ENCODE measurements around the gene CREB5. TPM values are rescaled to one million over a fixed set of nuclear protein-coding genes. Genes with fewer than 3 reads are reported as not detected.
A peak's percentile ranks its signal among the peaks of the same experiment; 100 is the strongest.

CREB5 gene
- total RNA-seq, 8 experiments from 2014 or later: 3.9 to 36.6 (median 12.8) TPM

- H3K27ac ChIP-seq: no peak overlapping the region
- WGBS, 10 experiments: 25 to 100% (median 71%) methylated on average over 1 to 3 of the region's 3 CpGs; no CpG with 5 or more reads in 1 of the 10 experiments
- H3K4me3 ChIP-seq: no peak overlapping the region
- peaks cover 19 to 29% of the 10 kb centered on the region in 2 donors for H3K4me1 ChIP-seq (replicated peaks in 1 of 2)
- ATAC-seq (replicated peaks in 6 of 8): no peak
- in situ Hi-C loops (cut with MboI; ENCODE audit: low pct_unique_long_range_greater_than_20kb in 2 of 9, low sequenced_read_pairs in 9 of 9, unreplicated experiment in 9 of 9): no loop called here
Observed at GRCh38 chr7:28747854-28748253, 335.5 kb downstream of the CREB5 start.

GRCh38 chr7:28748346-28748745 lies 336.0 kb downstream of the CREB5 start:
- no peak overlapping the region for H3K4me3 ChIP-seq
- in situ Hi-C loops (cut with MboI; ENCODE audit: low pct_unique_long_range_greater_than_20kb in 2 of 9, low sequenced_read_pairs in 9 of 9, unreplicated experiment in 9 of 9): no loop called here
- H3K27ac ChIP-seq: no peak overlapping the region
- ATAC-seq (replicated peaks in 6 of 8): peak in 2 of 8 experiments; percentile 3 to 33
- WGBS, 10 experiments: 69 to 100% (median 92%) methylated on average over 2 to 4 of the region's 4 CpGs; no CpG with 5 or more reads in 3 of the 10 experiments
- H3K4me1 ChIP-seq (replicated peaks in 1 of 2): peaks cover 19 to 31% of the 10 kb centered on the region in 2 donors

GRCh38 chr7:28748933-28749584 lies 336.7 kb downstream of the CREB5 start:
- H3K4me1 ChIP-seq (replicated peaks in 1 of 2): peaks cover 21 to 36% of the 10 kb centered on the region in 2 donors
- peak in 7 of 8 experiments; percentile 38 to 98 (median 88) for ATAC-seq (replicated peaks in 6 of 8)
- 0 to 96% (median 74%) methylated on average over 1 to 5 of the region's 5 CpGs; no CpG with 5 or more reads in 1 of the 10 experiments for WGBS, 10 experiments
- in situ Hi-C loops (cut with MboI; ENCODE audit: low pct_unique_long_range_greater_than_20kb in 2 of 9, low sequenced_read_pairs in 9 of 9, unreplicated experiment in 9 of 9): no loop called here
- H3K4me3 ChIP-seq: no peak overlapping the region
- H3K27ac ChIP-seq: no peak overlapping the region

- Histone ChIP-seq H3K4me1 (replicated peaks in 1 of 2) (peaks cover 24 to 39% of the 10 kb centered on the region in 2 donors), H3K27ac (no peak overlapping the region), H3K4me3 (no peak overlapping the region)
- WGBS, 10 experiments: 0 to 100% (median 91%) methylated on average over 1 to 2 of the region's 2 CpGs
- in situ Hi-C loops (cut with MboI; ENCODE audit: low pct_unique_long_range_greater_than_20kb in 2 of 9, low sequenced_read_pairs in 9 of 9, unreplicated experiment in 9 of 9): no loop called here
- ATAC-seq (replicated peaks in 6 of 8): peak in 2 of 8 experiments; percentile 27 to 30
Observed at GRCh38 chr7:28749638-28750037, 337.3 kb downstream of the CREB5 start.

- H3K4me1 ChIP-seq (replicated peaks in 1 of 2): peaks cover 24 to 39% of the 10 kb centered on the region in 2 donors
- no peak overlapping the region for H3K4me3 ChIP-seq
- in situ Hi-C loops (cut with MboI; ENCODE audit: low pct_unique_long_range_greater_than_20kb in 2 of 9, low sequenced_read_pairs in 9 of 9, unreplicated experiment in 9 of 9): no loop called here
- 52 to 100% (median 98%) methylated on average over 1 to 4 of the region's 6 CpGs; no CpG with 5 or more reads in 2 of the 10 experiments for WGBS, 10 experiments
- H3K27ac ChIP-seq: no peak overlapping the region
- ATAC-seq (replicated peaks in 6 of 8): no peak
Observed at GRCh38 chr7:28750981-28751380, 338.7 kb downstream of the CREB5 start.

- ATAC-seq (replicated peaks in 6 of 8): peak in 2 of 8 experiments; percentile 4 to 36
- WGBS, 10 experiments: 0 to 100% (median 83%) methylated on average over 1 of the region's 1 CpG; no CpG with 5 or more reads in 1 of the 10 experiments
- no peak overlapping the region for H3K4me3 ChIP-seq
- no peak overlapping the region for H3K27ac ChIP-seq
- in situ Hi-C loops (cut with MboI; ENCODE audit: low pct_unique_long_range_greater_than_20kb in 2 of 9, low sequenced_read_pairs in 9 of 9, unreplicated experiment in 9 of 9): no loop called here
- H3K4me1 ChIP-seq (replicated peaks in 1 of 2): peaks cover 10 to 20% of the 10 kb centered on the region in 2 donors
Observed at GRCh38 chr7:28753613-28754012, 341.3 kb downstream of the CREB5 start.

- 0 to 33% (median 20%) methylated on average over 1 to 3 of the region's 3 CpGs; no CpG with 5 or more reads in 3 of the 10 experiments for WGBS, 10 experiments
- in situ Hi-C loops (cut with MboI; ENCODE audit: low pct_unique_long_range_greater_than_20kb in 2 of 9, low sequenced_read_pairs in 9 of 9, unreplicated experiment in 9 of 9): no loop called here
- Histone ChIP-seq H3K27ac (no peak overlapping the region), H3K4me1 (replicated peaks in 1 of 2) (peaks cover 12 to 17% of the 10 kb centered on the region in 2 donors), H3K4me3 (no peak overlapping the region)
- ATAC-seq (replicated peaks in 6 of 8): peak; percentile 71 to 99 (median 96)
Observed at GRCh38 chr7:28754027-28754426, 341.7 kb downstream of the CREB5 start.

GRCh38 chr7:28754447-28754846 lies 342.1 kb downstream of the CREB5 start:
- WGBS, 10 experiments: 64 to 100% (median 86%) methylated on average over 1 to 5 of the region's 5 CpGs; no CpG with 5 or more reads in 2 of the 10 experiments
- Histone ChIP-seq H3K27ac (no peak overlapping the region), H3K4me1 (replicated peaks in 1 of 2) (peaks cover 14 to 17% of the 10 kb centered on the region in 2 donors), H3K4me3 (no peak overlapping the region)
- ATAC-seq (replicated peaks in 6 of 8): no peak
- in situ Hi-C loops (cut with MboI; ENCODE audit: low pct_unique_long_range_greater_than_20kb in 2 of 9, low sequenced_read_pairs in 9 of 9, unreplicated experiment in 9 of 9): no loop called here

- peaks cover 20 to 23% of the 10 kb centered on the region in 2 donors for H3K4me1 ChIP-seq (replicated peaks in 1 of 2)
- H3K27ac ChIP-seq: no peak overlapping the region
- in situ Hi-C loops (cut with MboI; ENCODE audit: low pct_unique_long_range_greater_than_20kb in 2 of 9, low sequenced_read_pairs in 9 of 9, unreplicated experiment in 9 of 9): no loop called here
- peak in 1 of 8 experiments; percentile 48 for ATAC-seq (replicated peaks in 6 of 8)
- H3K4me3 ChIP-seq: no peak overlapping the region
- WGBS, 10 experiments: 0 to 100% (median 76%) methylated on average over 1 to 3 of the region's 3 CpGs; no CpG with 5 or more reads in 2 of the 10 experiments
Observed at GRCh38 chr7:28755255-28755654, 342.9 kb downstream of the CREB5 start.

- Histone ChIP-seq H3K27ac (no peak overlapping the region), H3K4me3 (no peak overlapping the region), H3K4me1 (replicated peaks in 1 of 2) (peaks cover 20 to 26% of the 10 kb centered on the region in 2 donors)
- no peak for ATAC-seq (replicated peaks in 6 of 8)
- 89 to 100% (median 96%) methylated on average over 2 to 5 of the region's 5 CpGs; no CpG with 5 or more reads in 2 of the 10 experiments for WGBS, 10 experiments
- in situ Hi-C loops (cut with MboI; ENCODE audit: low pct_unique_long_range_greater_than_20kb in 2 of 9, low sequenced_read_pairs in 9 of 9, unreplicated experiment in 9 of 9): no loop called here
Observed at GRCh38 chr7:28758186-28758585, 345.9 kb downstream of the CREB5 start.

- peaks cover 14 to 16% of the 10 kb centered on the region in 2 donors for H3K4me1 ChIP-seq (replicated peaks in 1 of 2)
- in situ Hi-C loops (cut with MboI; ENCODE audit: low pct_unique_long_range_greater_than_20kb in 2 of 9, low sequenced_read_pairs in 9 of 9, unreplicated experiment in 9 of 9): no loop called here
- H3K4me3 ChIP-seq: no peak overlapping the region
- no peak overlapping the region for H3K27ac ChIP-seq
- peak in 6 of 8 experiments; percentile 37 to 97 (median 88) for ATAC-seq (replicated peaks in 6 of 8)
- WGBS, 10 experiments: 0 to 100% (median 44%) methylated on average over 2 to 5 of the region's 5 CpGs; no CpG with 5 or more reads in 2 of the 10 experiments
Observed at GRCh38 chr7:28759475-28759971, 347.2 kb downstream of the CREB5 start.

GRCh38 chr7:28761505-28761904 lies 349.2 kb downstream of the CREB5 start:
- Histone ChIP-seq H3K4me3 (no peak overlapping the region), H3K27ac (no peak overlapping the region), H3K4me1 (replicated peaks in 1 of 2) (peaks cover 14 to 16% of the 10 kb centered on the region in 2 donors)
- no peak for ATAC-seq (replicated peaks in 6 of 8)
- in situ Hi-C loops (cut with MboI; ENCODE audit: low pct_unique_long_range_greater_than_20kb in 2 of 9, low sequenced_read_pairs in 9 of 9, unreplicated experiment in 9 of 9): no loop called here
- WGBS, 10 experiments: 75 to 100% (median 90%) methylated on average over 1 to 2 of the region's 2 CpGs; no CpG with 5 or more reads in 5 of the 10 experiments

GRCh38 chr7:28762651-28763050 lies 350.3 kb downstream of the CREB5 start:
- in situ Hi-C loops (cut with MboI; ENCODE audit: low pct_unique_long_range_greater_than_20kb in 2 of 9, low sequenced_read_pairs in 9 of 9, unreplicated experiment in 9 of 9): no loop called here
- no peak overlapping the region for H3K27ac ChIP-seq
- WGBS, 10 experiments: 10 to 100% (median 55%) methylated on average over 1 of the region's 1 CpG; no CpG with 5 or more reads in 4 of the 10 experiments
- peaks cover 14 to 16% of the 10 kb centered on the region in 2 donors for H3K4me1 ChIP-seq (replicated peaks in 1 of 2)
- H3K4me3 ChIP-seq: no peak overlapping the region
- ATAC-seq (replicated peaks in 6 of 8): no peak

Measured in motor neuron (in vitro differentiated cells).